HepG2 (cell line): ENCODE results near the gene UQCR11. TPM values are rescaled to one million over a fixed set of nuclear protein-coding genes. Genes with fewer than 3 reads are reported as not detected.

ENCODE experiments used
- CSRNP1 ChIP-seq: sonication (generic); formaldehyde crosslinking; IDR thresholded peaks from 2 replicates; pipeline ENCODE4 v1.8.1; 2023; ENCODE audit warnings: mild to moderate bottlenecking, missing genetic modification reagents
- CTCF ChIP-seq: sonication (generic); formaldehyde crosslinking; IDR thresholded peaks from 2 replicates; pipeline ENCODE4 v1.5.0; 2020; ENCODE audit warnings: mild to moderate bottlenecking, missing genetic modification reagents, moderate library complexity
- DDIT3 ChIP-seq: sonication (generic); formaldehyde crosslinking; IDR thresholded peaks from 2 replicates; pipeline ENCODE4 v1.4.0; 2020; ENCODE audit warnings: mild to moderate bottlenecking, missing genetic modification reagents
- GABPB1 ChIP-seq: IDR thresholded peaks from 2 replicates; pipeline ENCODE4 v1.6.1; 2016; ENCODE audit warnings: mild to moderate bottlenecking, missing genetic modification reagents, moderate library complexity, missing compliant biosample characterization
- JDP2 ChIP-seq: sonication (generic); formaldehyde crosslinking; IDR thresholded peaks from 2 replicates; pipeline ENCODE4 v1.8.1; 2022; ENCODE audit warnings: missing genetic modification reagents, borderline replicate concordance
- PLRG1 ChIP-seq: fragments of 450-650 bp; conservative IDR thresholded peaks from 2 replicates; pipeline ENCODE4 v1.6.1; 2016
- RBFOX2 ChIP-seq: fragments of 200-400 bp; formaldehyde crosslinking; IDR thresholded peaks from 2 replicates; pipeline ENCODE4 v1.6.1; 2017; ENCODE audit warnings: low read depth, mild to moderate bottlenecking, low read length
- USF2 ChIP-seq, 2 experiments: sonication (generic) in 1 of 2; formaldehyde crosslinking in 1 of 2; IDR thresholded peaks; 2 replicates each; pipeline versions ENCODE4 v1.5.1 to v1.6.1; 2011 to 2020; ENCODE audit warnings: borderline replicate concordance in 1 of 2, low read depth in 1 of 2, low read length in 1 of 2, mild to moderate bottlenecking in 1 of 2, missing genetic modification reagents in 1 of 2, moderate library complexity in 1 of 2
- ZBTB26 ChIP-seq: IDR thresholded peaks from 2 replicates; pipeline ENCODE4 v1.6.1; 2016; ENCODE audit warnings: missing compliant biosample characterization, missing genetic modification reagents, borderline replicate concordance
- ZMAT5 ChIP-seq: sonication (generic); formaldehyde crosslinking; IDR thresholded peaks from 2 replicates; pipeline ENCODE4 v1.5.0; 2020; ENCODE audit warnings: mild to moderate bottlenecking, low read depth, missing genetic modification reagents, borderline replicate concordance
- ZNF12 ChIP-seq: sonication (generic); formaldehyde crosslinking; IDR thresholded peaks from 2 replicates; pipeline ENCODE4 v1.5.0; 2020; ENCODE audit warnings: missing genetic modification reagents
- ZNF367 ChIP-seq: sonication (generic); formaldehyde crosslinking; IDR thresholded peaks from 2 replicates; pipeline ENCODE4 v1.4.0; 2020; ENCODE audit warnings: missing genetic modification reagents, borderline replicate concordance
- ZNF446 ChIP-seq: sonication (generic); formaldehyde crosslinking; IDR thresholded peaks from 2 replicates; pipeline ENCODE4 v1.5.0; 2020; ENCODE audit warnings: mild to moderate bottlenecking, missing genetic modification reagents
- ZNF546 ChIP-seq: sonication (generic); formaldehyde crosslinking; conservative IDR thresholded peaks from 2 replicates; pipeline ENCODE4 v1.8.1; 2023; ENCODE audit warnings: mild to moderate bottlenecking, missing genetic modification reagents
- ZNF598 ChIP-seq: sonication (generic); formaldehyde crosslinking; IDR thresholded peaks from 2 replicates; pipeline ENCODE4 v1.5.1; 2020; ENCODE audit warnings: mild to moderate bottlenecking, missing genetic modification reagents, borderline replicate concordance
- ZNF770 ChIP-seq: sonication (generic); formaldehyde crosslinking; IDR thresholded peaks from 2 replicates; pipeline ENCODE4 v1.5.0; 2020; ENCODE audit warnings: mild to moderate bottlenecking, missing genetic modification reagents
- polyA plus RNA-seq, 8 experiments: library from polyadenylated mRNA; depleted of rRNA in 3 of 8; stranded (reverse) in 7 of 8; unstranded in 1 of 8; fragments of >200 nt; fragmentation: Illumina TruSeq in 4 of 8; extraction: Trizol in 4 of 8; gene quantifications; 2 replicates each; pipeline versions ENCODE4 v1.2.1 to v1.2.3, GENCODE V29; 2011 to 2016; ENCODE audit warnings: low read depth in 4 of 8, missing spikeins in 1 of 8, mixed read lengths in 1 of 8; ENCODE audit not compliant: insufficient read depth in 1 of 8
- total RNA-seq, 5 experiments: library from RNA; depleted of rRNA; stranded (reverse); fragments of >200 nt; fragmentation: Illumina TruSeq; extraction: Trizol; gene quantifications; 2 replicates each; pipeline ENCODE4 v1.2.3, GENCODE V29; 2016; ENCODE audit warnings: low read depth in 1 of 5

UQCR11 gene
- total and polyA plus RNA-seq, 2 of the 13 experiments (the other 11 are each of a cell fraction or from before 2014, with no cell fraction given): 125 to 214 TPM

- TF ChIP-seq JDP2 (CRISPR knock-in tag) (no peak), DDIT3 (CRISPR knock-in tag) (no peak), GABPB1 (CRISPR knock-in tag) (peak; percentile 56; the same call in 1 of the 2 replicates), PLRG1 (no peak), CSRNP1 (CRISPR knock-in tag) (0 out of 2 replicates have a peak, but pooled peaks have one; percentile 54), ZNF446 (0 out of 2 replicates have a peak, but pooled peaks have one; percentile 31), CTCF (CRISPR knock-in tag) (no peak), ZNF12 (CRISPR knock-in tag) (peak; percentile 52; the same call in 1 of the 2 replicates), ZNF770 (0 out of 2 replicates have a peak, but pooled peaks have one; percentile 35), ZBTB26 (CRISPR knock-in tag) (0 out of 2 replicates have a peak, but pooled peaks have one; percentile 48), RBFOX2 (no peak), ZNF598 (CRISPR knock-in tag) (no peak), ZNF546 (CRISPR knock-in tag) (peak; percentile 78; the same call in 1 of the 2 replicates), USF2 (IDR thresholded peaks at IDR 0.05; ENCODE audit: low read depth, low read length) (peak; percentile 25; the same call in 1 of the 2 replicates), USF2 (CRISPR knock-in tag; IDR thresholded peaks at IDR 0.05; ENCODE audit: borderline replicate concordance) (no peak), ZNF367 (CRISPR knock-in tag) (peak; percentile 90; the same call in 1 of the 2 replicates), ZMAT5 (CRISPR knock-in tag) (no peak)
Measured at GRCh38 chr19:1568320-1569019, 36.8 kb downstream of the UQCR11 start, which contains the start of gene MEX3D (continued).
